GM21526 (cell line): Measurements from ENCODE around the gene SPATA6L.

Source experiments
- ATAC-seq: cut with Tn5 transposase; IDR thresholded peaks from one replicate; pipeline ENCODE4 v1.9.1; 2021; ENCODE audit warnings: moderate library complexity; ENCODE audit not compliant: unreplicated experiment, low FRiP score

The SPATA6L gene

GRCh38 chr9:4592295-4592694, 74.0 kb downstream of the SPATA6L start:
- ATAC-seq, result no peak

DNA sequence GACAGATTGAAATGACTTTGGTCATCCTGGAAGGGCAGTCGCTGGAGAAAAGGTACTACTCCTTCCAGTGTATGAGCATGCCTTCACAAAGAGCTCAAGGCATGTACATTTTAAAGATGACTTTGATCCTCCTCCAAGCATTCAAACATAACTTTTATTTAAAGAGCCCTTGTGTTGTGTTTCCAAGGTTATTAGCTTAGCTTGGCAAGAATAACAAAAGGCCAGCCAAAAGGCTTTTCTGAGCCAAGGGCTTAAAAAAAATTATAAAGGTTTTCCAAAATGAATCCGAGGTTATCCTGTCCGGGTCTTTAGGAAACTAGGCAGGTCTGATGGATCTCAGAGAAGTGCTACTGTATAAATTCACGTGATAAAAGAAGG, 75.2 kb downstream of the SPATA6L start:
- no peak for ATAC-seq

- no peak for ATAC-seq
Observed at GRCh38 chr9:4590430-4591122, 75.7 kb downstream of the SPATA6L start.

DNA sequence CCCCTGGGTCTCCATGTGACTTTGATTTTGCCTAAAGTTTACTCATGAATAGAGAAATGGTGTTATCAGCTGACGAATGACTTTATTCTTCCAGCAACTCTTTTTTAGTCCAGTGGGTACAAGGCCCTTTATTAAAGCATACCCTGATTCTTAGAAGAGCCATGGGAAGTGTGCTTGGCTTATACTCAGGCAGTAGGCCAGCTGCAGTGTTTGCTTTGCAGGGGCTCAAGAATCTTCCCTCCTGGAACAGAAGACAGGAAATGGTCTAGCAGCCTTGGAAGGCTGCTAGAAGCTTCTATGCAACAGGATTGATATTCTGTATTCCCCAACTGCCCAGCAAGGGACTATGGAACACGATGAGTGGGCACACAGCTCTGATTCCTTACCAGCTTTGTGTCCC, 77.6 kb downstream of the SPATA6L start:
- ATAC-seq, result no peak

DNA sequence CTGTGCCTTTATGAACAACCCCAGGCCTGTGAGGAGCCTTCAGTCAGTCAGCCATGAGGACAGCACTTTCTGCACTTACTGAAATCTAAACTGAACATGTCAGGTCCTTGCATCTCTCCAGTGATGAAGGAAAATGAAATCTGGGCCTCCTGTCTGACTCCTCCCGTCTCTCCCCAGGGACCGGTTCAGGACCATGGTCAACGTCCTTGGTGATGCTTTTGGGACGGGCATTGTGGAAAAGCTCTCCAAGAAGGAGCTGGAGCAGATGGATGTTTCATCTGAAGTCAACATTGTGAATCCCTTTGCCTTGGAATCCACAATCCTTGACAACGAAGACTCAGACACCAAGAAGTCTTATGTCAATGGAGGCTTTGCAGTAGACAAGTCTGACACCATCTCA, 81.1 kb downstream of the SPATA6L start:
- ATAC-seq, result no peak

- no peak for ATAC-seq
Observed at GRCh38 chr9:4584636-4585035, 81.6 kb downstream of the SPATA6L start.

GRCh38 chr9:4583001-4583400, 83.3 kb downstream of the SPATA6L start:
- no peak for ATAC-seq

DNA sequence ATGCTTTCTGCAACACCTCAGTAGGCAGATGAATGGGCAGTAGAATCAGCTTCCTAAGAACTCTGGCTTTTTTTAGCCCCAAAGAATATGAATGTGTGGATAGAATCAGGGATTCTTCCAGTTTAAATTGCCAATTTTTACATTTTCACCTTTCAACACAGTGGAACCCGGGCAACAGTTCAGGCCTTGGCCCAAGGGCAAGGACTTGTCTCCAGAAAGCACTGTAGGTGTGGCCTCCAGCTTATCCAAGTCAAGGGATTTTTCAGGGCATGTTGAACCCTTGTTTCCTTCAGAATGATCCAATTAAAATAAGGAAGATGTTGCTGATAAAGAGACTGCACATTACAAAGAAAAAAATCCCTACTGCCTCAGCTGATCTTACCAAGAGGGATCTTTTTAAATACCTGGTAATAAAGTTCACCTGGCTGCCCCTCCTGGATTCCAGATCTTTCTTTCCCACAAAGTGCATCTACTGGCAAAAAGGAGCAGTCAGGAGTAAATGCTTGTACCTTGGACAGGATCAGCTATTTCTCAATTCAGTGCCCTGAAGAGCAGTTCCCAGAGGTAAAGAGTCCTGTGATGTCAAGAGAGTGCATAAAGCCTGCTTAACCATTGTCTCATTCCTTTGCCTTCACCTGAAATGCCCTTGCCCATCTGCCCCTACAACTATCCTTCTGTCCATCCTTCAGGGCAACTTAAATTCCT, 84.3 kb downstream of the SPATA6L start:
- no peak for ATAC-seq

GRCh38 chr9:4581035-4581760, 85.1 kb downstream of the SPATA6L start:
- ATAC-seq, result no peak

DNA sequence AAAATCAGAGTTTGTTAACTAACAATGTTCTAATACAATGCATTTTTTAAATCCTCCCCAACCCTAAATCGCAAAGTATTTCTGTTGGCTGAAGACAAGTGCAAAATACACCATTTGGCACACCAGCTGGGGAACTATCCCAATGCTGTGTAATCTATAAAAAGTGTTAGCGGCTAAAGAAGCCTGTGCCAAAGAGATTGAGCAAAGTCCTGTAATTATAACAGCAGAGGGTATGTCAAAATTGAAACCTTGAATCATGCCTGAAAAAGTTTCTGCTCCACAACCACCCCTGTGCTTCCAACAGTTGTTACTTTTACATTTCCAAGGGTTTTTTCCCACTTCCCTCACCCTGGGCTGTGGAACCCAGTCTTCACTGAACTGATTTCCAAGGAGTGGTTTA, 87.3 kb downstream of the SPATA6L start:
- ATAC-seq, result no peak

- ATAC-seq, result no peak
Observed at GRCh38 chr9:4576448-4576847, 89.8 kb downstream of the SPATA6L start.

GRCh38 chr9:4575997-4576396, 90.3 kb downstream of the SPATA6L start:
- ATAC-seq, result no peak

- ATAC-seq, result peak; percentile 85
Observed at GRCh38 chr9:4574657-4575243, 91.5 kb downstream of the SPATA6L start.

- no peak for ATAC-seq
Observed at GRCh38 chr9:4573634-4574389, 92.5 kb downstream of the SPATA6L start.

DNA sequence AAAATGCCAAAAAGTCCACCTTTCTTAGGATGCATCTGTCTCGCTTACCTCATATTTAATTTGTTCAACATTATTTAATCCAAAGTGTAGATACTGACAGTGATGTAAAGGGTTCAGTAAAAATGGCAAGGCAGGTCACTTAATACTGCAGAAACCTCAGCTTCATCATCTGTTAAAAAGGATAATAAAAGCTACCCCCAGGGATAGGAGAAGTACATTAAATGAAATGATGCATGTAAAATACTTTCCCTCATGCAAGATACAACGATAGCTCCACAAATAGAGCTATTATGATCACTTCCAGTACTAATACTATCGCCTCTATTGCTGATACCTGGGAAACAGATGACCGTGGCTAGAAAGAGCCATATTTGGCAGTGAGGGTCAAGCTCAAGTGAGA, 93.1 kb downstream of the SPATA6L start:
- ATAC-seq, result no peak

- no peak for ATAC-seq
Observed at GRCh38 chr9:4572184-4572826, 94.0 kb downstream of the SPATA6L start.

- no peak for ATAC-seq
Observed at GRCh38 chr9:4569101-4569500, 97.2 kb downstream of the SPATA6L start.

GRCh38 chr9:4567601-4568000, 98.7 kb downstream of the SPATA6L start:
- ATAC-seq, result no peak

GRCh38 chr9:4566806-4567205, 99.5 kb downstream of the SPATA6L start:
- ATAC-seq, result no peak

DNA sequence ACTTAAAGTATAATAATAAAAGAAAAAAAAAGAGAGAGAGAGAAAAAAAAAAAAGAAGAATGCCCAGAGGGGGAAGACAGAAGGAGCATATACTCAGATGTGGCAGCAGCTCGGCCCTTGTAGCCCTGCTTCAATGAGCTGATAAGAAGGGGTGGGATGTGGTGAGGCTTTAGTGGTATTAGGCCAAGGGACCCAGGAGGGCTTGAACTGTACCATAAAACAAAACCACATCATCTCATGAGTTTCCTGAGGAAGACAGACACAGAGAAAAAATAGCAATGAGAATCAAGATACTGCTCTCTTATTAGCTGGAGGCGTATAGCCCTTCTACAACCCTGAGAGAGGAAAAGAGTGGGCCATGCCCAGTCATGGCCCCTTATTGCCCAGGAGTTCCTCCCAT, 103.2 kb downstream of the SPATA6L start:
- ATAC-seq, result no peak
